Measurements from ENCODE around the gene FIGN.

The FIGN gene

DNA sequence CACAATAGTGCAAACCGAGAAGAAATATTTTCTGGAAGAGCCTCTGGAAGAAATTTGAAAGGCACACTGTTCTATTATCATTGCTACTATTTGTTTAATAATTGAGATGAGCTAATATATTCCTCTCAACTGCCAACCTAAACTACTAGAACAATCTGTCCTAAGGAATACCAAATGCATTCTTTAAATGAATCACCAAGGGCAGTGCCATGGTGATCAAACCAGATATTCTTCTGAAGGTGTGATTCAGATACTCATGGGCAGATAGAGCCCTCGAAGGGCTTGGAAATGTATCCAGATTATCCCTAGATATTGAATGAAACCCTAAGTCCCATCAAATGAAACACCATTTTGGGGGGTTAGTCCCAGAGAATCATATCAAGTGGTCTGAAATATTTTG is 76.6 kb downstream of the FIGN start:
- DNase-seq = no peak

DNA sequence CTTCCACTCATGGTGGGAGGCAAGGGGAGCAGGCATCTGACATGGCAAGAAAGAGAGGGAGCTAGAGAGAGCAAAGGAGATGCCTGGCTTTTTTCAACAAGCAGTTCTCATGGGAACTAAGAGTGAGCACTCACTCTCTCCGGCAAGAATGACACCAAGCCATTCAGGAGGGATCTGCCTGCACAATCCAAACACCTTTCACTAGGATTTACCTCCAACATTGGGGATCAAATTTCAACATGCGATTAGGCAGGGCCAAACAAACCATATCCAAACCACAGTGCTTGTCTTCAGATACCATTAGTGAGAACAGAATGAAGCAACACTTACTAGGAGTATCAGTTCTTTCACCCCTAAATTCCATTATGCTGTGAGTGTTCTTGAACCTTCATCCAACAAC is 77.3 kb downstream of the FIGN start:
- no peak for DNase-seq

DNA sequence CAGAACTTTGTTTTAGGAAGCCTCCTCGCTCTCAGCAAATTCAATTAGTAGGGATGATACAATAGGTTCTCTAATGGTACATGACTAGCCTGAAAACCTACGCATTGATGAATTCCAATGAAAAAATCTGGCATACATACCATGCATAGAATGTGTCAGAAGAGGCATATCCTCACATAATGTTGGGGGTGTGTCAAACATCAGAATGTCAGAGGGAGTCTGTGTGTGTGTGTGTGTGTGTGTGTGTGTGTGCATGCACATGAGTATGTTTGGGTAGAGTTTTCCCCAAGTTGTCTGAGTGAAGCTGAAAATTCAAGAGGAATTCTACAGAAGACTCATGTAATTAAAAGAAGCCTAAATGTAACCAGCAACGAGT is 78.5 kb downstream of the FIGN start:
- DNase-seq = no peak

DNA sequence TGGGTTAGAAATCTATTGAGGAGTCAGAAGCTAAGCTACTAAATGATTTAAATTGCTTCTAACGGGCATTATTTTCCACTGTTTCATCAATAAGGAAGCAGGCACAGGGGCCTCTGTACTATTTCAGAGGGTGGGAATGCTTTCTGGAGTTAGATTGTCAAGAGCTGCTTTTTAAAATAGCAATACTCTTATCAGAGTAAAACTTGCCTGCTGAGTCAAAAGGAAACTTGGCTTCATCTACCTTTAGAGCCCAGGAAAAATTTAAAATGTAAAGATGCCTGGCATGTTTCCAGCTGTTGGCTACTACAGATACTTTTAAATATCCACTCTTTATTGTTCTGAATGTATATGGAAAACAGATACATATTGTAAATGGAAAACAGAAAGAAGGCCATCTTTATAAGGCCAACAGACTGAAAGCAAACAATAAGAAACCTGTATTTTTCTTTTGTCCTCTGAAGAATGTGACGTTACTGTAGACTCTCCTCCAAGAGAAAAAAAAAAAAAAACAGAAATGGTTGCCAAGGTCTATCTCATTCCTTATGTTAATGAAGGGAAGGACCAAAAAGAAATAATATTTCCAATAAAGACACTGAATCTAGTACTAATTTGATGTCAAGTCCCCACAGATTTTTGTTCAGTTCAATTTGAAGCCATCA is 79.1 kb downstream of the FIGN start:
- no peak for DNase-seq

DNA sequence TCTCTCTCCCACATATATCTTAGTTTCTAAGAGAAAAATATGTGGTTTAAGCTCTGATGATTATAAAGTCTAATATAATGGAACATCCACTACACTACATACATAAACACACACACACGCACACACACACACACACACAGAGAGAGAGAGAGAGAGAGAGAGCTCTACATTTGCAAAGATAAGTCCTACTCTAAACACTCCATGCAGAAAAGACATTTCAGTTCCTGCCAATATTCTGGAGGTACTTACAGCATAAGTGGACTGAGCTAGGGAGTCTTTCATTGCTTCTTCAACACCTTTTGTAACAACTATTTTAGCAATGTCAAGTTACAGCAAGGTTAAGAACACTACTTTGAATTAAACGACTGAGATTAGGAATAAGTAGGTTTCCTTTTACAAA is 80.1 kb downstream of the FIGN start:
- DNase-seq = no peak

DNA sequence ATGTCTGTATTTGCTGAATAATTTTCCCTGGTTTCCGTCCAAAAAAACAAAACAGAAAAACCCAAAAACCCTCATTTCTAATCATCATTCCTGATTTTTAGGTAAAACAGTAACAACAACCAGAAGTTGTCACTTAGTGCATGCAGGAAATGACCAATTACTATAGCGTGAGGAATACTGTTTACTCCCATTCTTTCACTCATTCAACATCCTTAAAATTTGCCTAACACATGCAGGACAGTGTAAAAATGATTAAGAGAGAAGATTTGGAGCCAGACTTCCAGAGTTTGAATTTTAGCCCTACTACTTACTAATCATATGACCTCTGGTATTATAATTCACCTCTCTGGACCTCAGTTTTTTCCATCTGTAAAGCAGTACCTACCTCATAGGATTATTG is 83.1 kb downstream of the FIGN start:
- DNase-seq = no peak

DNA sequence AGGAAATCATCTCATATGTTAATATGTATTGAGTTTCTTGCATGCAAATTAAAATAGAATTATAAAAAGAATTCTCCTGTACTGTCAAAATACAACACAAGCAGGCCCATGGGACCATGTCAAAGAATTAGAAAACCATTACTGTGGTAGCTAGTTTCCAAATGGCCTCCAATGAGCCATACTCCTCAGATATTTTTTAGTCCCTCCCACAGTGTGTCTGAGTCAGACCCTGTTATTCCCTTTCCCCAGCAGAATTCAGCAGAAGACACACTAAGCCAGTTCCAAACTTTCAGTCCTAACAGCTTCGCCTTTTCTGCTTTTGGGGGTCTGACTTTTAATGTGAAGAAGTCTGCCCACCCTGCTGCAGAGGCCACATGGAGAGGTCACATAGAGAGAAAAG is 86.7 kb downstream of the FIGN start:
- DNase-seq = no peak

DNA sequence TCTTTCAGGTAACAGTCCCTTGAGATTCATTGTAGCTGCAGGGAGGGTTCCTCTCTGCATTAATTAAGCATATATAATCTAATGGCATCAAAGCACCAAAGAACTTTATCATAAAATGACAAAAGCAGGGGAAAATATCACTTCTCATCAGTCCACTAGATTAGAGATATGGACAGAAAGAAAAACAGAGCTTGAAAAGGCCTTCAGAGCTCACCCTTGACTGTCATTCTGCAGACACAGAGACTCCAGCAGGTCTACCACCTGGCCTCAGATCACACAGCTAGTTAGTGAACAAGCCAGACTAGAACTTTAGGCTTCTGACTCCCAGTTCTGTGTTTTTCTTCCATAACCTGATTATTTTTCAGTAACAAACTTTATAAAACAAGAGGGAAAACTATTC is 88.5 kb downstream of the FIGN start:
- DNase-seq = no peak

DNA sequence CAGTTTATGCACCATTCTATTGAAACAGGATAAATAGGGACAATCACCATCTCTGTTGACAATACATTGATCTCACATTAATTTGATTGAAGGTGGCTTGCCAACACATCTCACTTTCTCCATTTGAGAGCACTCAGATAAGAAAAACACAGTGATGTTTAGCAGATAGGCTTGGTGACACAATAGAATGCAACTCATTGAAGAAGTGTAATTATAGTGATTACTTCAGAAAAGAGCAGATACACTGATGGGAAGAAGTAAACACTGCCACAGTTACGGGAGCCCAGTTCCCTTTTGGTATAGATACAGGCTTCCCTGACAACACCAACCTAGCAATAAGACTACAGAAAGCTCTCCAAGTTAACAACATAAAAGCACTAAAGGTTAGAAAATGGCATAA is 89.1 kb downstream of the FIGN start:
- DNase-seq = no peak

DNA sequence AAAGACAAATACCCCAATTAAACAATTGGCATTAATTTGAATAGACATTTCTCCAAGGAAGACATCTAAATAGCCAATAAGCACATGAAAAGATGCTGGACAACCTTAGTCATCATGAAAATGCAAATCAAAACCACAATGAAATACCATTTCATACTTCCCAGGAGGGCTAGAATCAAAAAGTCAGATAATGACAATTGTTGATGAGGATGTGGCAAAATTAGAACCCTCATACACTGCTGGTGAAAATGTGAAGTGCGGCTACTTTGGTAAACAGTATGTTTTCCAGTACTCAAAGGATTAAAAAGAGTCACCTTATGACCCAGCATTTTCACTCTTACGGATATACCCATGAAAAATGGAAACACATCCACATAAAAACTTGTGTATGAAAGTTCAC is 91.6 kb downstream of the FIGN start:
- DNase-seq = no peak

DNA sequence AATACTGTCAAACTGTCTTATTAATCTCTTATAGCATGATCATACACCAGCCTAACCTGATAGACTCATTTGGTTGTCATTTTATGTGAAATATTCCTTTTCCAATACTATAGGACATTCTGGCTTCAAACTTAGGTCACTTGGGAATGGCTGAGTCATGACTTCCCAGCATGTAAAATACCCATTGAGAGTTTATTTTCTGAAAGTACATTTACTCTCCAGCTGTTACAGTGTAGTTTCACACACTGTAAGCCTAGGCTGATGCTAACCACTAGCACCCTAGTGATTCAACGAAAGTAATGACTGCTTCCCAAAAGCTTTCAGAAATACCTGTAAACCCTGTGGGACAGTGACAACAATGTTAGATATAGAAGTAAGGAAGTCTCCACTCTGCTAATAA is 93.8 kb downstream of the FIGN start:
- DNase-seq = no peak

DNA sequence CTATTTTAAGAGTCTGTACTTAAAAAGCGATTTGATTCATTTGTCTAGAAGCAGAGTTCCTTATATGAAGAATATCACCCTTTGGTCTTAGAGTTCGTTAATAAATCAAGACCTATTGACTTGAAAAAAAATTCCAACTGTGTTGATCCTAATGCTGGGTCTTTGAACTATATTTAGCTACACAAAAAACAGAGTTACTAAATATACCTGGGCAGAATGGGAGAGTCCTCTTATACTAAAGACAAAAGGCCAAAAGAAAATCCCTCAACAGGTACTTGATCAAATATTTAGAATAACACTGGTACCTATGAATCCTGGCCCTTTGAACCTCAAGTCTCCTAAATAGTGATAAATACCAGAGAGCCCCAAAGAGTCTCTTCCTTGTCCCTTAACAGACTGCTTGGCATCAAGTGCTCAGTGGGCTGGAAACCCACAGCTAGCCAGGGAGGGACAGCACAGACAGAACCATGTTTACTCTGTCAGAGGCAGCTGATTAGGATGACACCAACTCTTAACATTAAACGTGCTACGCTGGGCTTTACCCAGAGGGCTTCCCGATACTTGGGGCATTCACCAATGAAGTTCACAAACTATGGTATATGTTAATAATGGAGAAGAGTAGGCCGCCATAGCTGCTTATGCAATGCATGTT is 95.1 kb downstream of the FIGN start:
- no peak for DNase-seq

DNA sequence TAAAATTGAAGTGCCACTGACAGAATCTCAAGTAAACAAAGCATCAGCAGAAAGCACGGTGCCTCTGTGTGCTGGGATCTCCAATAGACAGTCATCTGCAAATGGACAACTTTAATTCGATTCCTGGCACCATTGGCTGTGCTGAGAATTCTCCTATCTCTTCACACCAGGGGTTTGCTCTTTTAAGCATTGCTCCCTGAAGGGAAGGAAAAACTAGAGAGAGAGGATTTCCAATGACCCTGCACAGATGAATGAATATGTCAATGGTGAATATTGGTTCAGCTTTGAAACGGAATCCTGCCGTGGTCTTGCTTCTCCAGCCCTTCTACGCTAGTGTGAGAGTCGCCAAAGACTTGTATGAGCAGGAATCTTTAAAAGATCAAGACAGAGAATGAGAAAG is 97.9 kb downstream of the FIGN start:
- no peak for DNase-seq

DNA sequence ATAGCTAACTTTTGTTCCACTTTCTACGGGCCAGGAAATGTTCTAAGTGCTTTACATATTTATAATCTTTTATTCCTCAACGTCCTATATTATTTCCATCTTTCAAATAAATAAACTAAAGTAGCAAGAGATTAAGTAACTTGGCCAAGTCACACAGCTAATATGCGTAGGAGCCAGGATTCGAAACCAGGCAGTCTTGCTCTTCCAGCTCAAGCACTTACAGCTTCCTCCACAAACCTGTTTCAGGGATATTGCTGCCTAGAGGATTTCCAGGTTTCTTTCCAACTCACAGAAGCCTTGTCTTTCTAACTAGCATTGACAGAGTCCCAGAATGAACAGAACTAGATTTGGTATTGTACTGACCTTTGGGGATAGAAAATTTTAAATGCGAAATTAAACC is 102.5 kb downstream of the FIGN start:
- no peak for DNase-seq

DNA sequence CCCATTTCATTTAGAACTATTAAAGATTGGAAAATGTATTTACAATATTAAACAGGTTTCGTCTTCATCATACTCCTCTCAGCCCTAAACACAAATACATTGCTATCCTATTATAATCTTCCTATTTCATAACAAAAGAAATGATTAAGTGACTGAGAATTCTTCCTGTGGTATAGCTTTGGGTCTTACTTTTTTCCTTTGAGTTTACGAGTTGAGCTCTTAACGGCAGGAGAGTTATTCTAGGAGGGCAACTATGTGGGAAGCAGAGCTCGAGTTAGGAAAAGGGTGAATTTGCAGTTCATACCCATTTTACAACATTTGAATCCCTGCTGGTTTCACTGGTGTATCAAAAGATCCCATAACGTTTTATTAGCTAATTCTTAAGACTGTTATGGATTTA is 105.0 kb downstream of the FIGN start:
- no peak for DNase-seq

DNA sequence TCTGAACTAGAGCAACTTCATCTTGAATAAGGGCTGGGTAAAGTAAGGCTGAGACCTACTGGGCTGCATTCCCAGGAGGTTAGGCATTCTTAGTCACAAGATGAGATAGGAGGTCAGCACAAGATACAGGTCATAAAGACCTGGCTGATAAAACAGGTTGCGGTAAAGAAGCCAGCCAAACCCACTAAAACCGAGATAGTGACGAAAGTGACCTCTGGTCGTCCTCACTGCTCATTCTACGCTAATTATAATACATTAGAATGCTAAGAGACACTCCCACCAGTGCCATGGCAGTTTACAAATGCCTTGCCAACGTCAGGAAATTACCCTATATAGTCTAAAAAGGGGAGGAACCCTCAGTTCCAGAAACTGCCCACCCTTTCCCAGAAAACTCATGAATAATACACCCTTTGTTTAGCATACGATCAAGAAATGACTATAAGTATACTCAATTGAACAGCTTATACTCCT is 109.1 kb downstream of the FIGN start:
- DNase-seq = no peak

DNA sequence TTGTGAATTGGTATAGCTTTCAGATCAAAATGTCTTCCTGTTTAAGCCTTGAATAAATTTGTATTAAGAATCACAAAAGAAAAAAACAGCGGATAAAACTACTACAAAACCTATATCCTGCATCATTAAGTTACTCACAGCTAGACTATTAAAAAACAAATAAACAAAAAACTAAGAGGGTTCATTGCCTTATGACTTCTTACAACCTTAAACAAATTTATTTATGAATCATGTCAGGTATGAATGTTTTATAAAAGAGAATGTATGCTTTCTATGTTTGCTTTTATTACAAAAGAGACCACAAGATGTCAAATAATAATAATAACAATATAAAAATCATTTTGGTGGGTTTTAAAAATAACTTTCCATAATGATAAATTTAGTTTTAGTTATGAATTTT is 109.6 kb downstream of the FIGN start:
- DNase-seq = no peak

DNA sequence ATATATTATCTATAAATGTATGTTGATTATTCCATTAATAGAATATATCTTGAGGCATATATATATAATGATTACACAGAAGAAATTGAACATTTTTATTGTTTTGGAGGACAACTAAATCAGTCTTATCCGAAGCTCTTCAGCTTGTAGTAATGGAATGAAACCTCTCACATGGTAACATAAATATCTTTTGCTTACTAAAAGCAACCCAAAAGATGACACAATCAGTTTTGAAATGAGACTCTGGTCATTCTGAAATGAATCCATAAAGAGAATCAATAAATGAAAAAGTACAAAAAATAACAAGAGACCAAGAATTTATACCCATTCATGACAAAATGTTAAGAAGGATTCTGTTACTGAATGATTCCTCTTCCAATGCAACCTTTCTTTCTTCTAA is 110.2 kb downstream of the FIGN start:
- DNase-seq = no peak

DNA sequence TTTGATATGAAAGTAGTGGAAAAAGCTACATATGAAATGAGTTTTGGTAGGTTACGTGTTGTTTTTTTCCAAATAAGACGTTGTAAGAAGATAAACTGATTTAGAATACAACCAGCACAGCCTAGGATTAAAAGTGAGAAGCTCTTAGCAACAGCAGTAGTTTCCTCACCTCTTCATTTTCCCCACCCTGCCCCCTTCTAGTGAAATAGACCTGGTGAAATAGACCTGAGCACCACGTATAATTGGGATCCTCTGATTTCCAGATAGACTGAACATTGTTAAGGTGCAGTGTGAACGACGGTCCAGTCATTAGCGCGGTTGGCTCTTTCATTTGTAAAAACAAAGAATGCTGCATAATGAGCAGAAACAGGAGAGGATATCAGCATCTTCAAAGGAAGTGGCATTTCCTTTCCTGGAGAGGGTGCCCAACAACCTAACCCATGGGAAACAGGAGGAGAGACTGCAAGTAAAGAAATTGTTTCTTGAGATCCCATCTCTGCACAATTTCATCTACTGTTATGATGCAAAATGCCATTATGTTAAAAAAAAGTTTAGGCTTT is 114.3 kb downstream of the FIGN start:
- no peak for DNase-seq

DNA sequence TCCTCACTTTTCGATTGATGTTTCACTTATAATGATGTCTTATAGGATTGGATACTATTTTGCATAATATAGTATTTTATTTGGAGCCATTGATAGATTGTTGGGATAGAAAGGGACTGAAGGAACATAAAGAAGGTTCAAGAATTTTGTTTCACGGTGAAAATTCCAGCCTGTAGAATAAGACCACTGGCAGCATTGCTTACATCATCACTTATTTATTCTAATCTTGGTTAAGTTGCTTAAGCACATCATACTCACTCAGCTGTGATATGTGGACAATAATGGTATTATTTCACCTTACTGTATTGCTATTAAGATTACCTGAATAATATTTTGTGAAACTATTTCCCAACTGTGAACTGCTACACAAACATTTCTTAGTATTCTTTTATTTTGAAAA is 118.3 kb downstream of the FIGN start:
- DNase-seq = no peak

DNA sequence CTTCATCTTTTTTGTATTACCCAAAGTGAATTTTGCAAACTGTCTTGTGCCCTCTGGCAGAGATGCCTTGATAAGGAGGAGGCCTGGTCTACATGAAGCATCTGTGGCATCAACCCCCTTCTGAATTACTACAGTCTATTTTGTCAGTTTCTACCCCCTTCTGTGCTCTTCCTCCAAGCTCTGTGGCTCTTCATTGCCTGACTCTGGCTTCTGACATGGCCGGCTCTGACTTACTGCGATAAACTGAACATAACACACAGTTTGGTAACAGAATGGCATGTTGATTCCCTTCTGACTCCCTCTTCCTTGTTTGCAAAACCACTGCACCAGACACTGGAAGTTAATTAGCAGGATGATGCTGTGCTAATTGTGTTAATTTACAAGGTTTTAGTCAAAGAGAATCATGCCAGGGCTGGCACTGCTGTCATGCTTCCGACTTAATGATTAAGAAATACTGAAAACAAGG is 122.5 kb downstream of the FIGN start:
- DNase-seq = no peak

DNA sequence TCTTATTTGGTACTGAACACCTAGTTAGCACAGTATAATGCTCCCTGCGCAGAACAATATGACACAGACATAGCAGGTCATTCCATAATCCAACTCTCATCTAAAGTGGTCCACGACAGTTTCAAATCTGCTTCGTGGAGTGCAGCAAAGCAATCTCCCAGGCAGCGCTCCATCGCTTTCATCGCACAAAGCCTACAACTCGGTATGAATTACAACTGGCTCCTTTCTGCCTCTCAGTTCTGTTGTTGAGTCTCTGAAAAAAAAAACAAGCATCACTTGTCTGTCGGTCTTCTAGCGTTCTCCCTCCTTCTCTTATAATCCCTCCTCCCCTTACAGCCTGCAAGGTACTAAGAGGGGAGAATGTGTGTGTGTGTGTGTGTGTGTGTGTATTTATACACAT is 123.5 kb downstream of the FIGN start:
- no peak for DNase-seq

DNA sequence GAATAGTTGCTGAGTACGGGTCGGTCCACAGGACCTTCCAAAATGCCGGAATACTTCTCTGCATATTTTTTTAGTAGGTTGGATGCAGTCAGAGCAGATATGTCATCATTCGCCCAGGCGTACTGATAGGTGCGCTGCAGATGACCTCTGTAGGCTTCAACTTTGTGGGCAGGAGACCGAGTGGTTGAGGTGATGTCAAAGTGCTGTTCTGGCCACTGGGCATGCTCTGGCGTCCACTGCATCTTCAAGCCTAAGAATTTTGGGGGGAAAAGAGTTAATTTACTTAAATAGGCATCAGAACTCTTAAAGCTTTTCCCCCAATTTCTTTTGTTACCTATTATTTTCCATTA is 124.3 kb downstream of the FIGN start:
- DNase-seq = no peak

DNA sequence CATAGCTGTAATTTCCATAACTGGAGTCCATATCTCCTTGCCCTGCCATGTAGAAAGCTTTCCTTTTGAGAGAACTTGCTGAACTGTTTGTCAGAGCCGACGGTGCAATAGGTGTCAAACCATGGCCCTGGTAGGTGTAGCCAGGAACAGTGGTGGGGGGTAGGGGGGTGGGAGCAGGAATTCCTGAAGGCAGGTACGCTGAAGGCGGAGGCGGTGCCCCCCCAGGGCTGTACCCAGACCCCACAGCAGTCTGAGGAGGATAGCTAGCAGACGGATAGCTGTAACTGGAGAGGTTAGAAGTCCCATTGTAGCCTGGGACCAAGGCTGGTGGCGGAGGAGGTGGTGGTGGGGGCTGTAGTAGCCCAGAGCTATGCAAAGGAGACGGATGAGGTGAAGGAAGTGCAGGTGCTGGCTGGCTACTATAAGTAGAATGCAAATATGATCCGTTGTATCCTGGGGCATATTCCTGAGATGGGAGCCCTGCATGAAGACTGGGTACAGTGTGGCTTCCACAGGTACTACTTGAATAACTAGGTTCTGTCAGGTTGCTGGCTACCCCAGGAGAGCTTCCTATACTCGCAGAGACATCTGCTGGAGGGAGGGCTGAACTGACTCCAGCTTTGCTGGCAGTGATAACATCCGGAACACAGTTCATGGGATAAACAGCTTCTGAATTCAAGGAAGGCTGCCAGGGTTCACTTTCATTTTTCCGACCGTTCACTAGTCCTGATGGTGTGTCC is 124.8 kb downstream of the FIGN start:
- DNase-seq = no peak
